SK-N-SH treated with all-trans-retinoic acid at 6 μM for 48 hours (cell line): ENCODE measurements around the gene DOCK11.

Experiments used
- ATAC-seq: fragments of 200-7000 bp; cut with Tn5 transposase; 3 replicates; pipeline ENCODE4 v1.9.1; 2020; ENCODE audit warnings: mild to moderate bottlenecking, moderate library complexity
- ARNTL ChIP-seq: fragments of 450-650 bp; formaldehyde crosslinking; IDR thresholded peaks from 2 replicates; pipeline ENCODE4 v1.5.0; 2020; ENCODE audit warnings: low read depth, mild to moderate bottlenecking, moderate library complexity, borderline replicate concordance
- BACH2 ChIP-seq: fragments of 250-450 bp; sonication (Bioruptor Pico); IDR thresholded peaks from 2 replicates; pipeline ENCODE4 v1.9.0; 2021; ENCODE audit warnings: mild to moderate bottlenecking, borderline replicate concordance
- CSDC2 ChIP-seq: fragments of 250-450 bp; sonication (Bioruptor Pico); IDR thresholded peaks from 2 replicates; pipeline ENCODE4 v1.5.0; 2020; ENCODE audit warnings: mild to moderate bottlenecking, moderate library complexity
- ESRRG ChIP-seq: fragments of 250-450 bp; sonication (Bioruptor Pico); IDR thresholded peaks from 2 replicates; pipeline ENCODE4 v1.6.1; 2021; ENCODE audit warnings: mild to moderate bottlenecking
- ISL1 ChIP-seq: fragments of 250-450 bp; sonication (Bioruptor Pico); IDR thresholded peaks from 2 replicates; pipeline ENCODE4 v2.1.2; 2022; ENCODE audit warnings: mild to moderate bottlenecking, moderate library complexity
- OSR1 ChIP-seq: fragments of 250-450 bp; sonication (Bioruptor Pico); IDR thresholded peaks from 2 replicates; pipeline ENCODE4 v1.8.0; 2022; ENCODE audit warnings: moderate library complexity, mild to moderate bottlenecking, inconsistent platforms
- PPARA ChIP-seq: fragments of 250-450 bp; sonication (Bioruptor Pico); IDR thresholded peaks from 2 replicates; pipeline ENCODE4 v1.5.0; 2020; ENCODE audit warnings: mild to moderate bottlenecking, borderline replicate concordance
- RARB ChIP-seq: fragments of 250-450 bp; sonication (Bioruptor Pico); IDR thresholded peaks from 2 replicates; pipeline ENCODE4 v1.8.0; 2021; ENCODE audit warnings: mild to moderate bottlenecking, moderate library complexity
- SNAI2 ChIP-seq: fragments of 250-450 bp; sonication (Bioruptor Pico); IDR thresholded peaks from 2 replicates; pipeline ENCODE4 v1.5.0; 2020; ENCODE audit warnings: mild to moderate bottlenecking, moderate library complexity
- TCF4 ChIP-seq: fragments of 250-450 bp; sonication (Bioruptor Pico); IDR thresholded peaks from 2 replicates; pipeline ENCODE4 v1.8.0; 2021; ENCODE audit warnings: mild to moderate bottlenecking, moderate library complexity, borderline replicate concordance
- ZC3H10 ChIP-seq: fragments of 250-450 bp; sonication (Bioruptor Pico); IDR thresholded peaks from 2 replicates; pipeline ENCODE4 v1.5.1; 2021; ENCODE audit warnings: mild to moderate bottlenecking, moderate library complexity
- ZFP3 ChIP-seq: fragments of 250-450 bp; sonication (Bioruptor Pico); IDR thresholded peaks from 2 replicates; pipeline ENCODE4 v1.5.0; 2020; ENCODE audit warnings: mild to moderate bottlenecking, moderate library complexity
- ZFP30 ChIP-seq: fragments of 450-650 bp; formaldehyde crosslinking; IDR thresholded peaks from 2 replicates; pipeline ENCODE4 v1.5.0; 2022; ENCODE audit warnings: mild to moderate bottlenecking, moderate library complexity
- ZNF565 ChIP-seq: fragments of 450-650 bp; formaldehyde crosslinking; conservative IDR thresholded peaks from 2 replicates; pipeline ENCODE4 v1.5.0; 2020; ENCODE audit warnings: low read depth, mild to moderate bottlenecking, moderate library complexity
- ZNF70 ChIP-seq: fragments of 450-650 bp; formaldehyde crosslinking; IDR thresholded peaks from 2 replicates; pipeline ENCODE4 v1.5.0; 2020; ENCODE audit warnings: mild to moderate bottlenecking, moderate library complexity
- TF ChIP-seq, protein P1 (sequence below): fragments of 250-450 bp; sonication (Bioruptor Pico); IDR thresholded peaks from 2 replicates; pipeline ENCODE4 v1.8.0; 2020; ENCODE audit warnings: mild to moderate bottlenecking, moderate library complexity, borderline replicate concordance
- TF ChIP-seq, protein P2 (sequence below): fragments of 250-450 bp; sonication (Bioruptor Pico); IDR thresholded peaks from 2 replicates; pipeline ENCODE4 v1.5.0; 2020; ENCODE audit warnings: mild to moderate bottlenecking, moderate library complexity
- TF ChIP-seq, protein P3 (sequence below): fragments of 250-450 bp; sonication (Bioruptor Pico); IDR thresholded peaks from 2 replicates; pipeline ENCODE4 v1.5.1; 2020; ENCODE audit warnings: low read depth, mild to moderate bottlenecking, moderate library complexity

Gene DOCK11

DNA sequence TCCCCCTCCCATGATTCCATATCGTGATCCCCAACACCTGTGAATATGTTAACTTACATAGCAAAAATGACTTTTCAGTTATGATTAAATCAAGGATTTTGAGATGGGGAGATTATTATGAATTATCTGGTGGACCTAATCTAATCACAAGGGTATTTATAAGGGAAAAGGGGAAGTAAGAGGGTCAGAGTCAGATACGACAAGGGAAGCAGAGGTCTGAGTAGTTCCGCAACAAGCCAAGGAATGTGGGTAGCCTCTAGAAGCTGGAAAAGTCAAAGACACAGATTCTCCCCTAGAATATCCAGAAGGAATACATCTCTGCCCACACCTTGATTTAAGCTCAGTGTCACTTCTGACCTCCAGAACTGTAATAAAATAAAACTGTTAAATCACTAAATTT, 230.8 kb downstream of the DOCK11 start:
- TF ChIP-seq, protein P1, sequence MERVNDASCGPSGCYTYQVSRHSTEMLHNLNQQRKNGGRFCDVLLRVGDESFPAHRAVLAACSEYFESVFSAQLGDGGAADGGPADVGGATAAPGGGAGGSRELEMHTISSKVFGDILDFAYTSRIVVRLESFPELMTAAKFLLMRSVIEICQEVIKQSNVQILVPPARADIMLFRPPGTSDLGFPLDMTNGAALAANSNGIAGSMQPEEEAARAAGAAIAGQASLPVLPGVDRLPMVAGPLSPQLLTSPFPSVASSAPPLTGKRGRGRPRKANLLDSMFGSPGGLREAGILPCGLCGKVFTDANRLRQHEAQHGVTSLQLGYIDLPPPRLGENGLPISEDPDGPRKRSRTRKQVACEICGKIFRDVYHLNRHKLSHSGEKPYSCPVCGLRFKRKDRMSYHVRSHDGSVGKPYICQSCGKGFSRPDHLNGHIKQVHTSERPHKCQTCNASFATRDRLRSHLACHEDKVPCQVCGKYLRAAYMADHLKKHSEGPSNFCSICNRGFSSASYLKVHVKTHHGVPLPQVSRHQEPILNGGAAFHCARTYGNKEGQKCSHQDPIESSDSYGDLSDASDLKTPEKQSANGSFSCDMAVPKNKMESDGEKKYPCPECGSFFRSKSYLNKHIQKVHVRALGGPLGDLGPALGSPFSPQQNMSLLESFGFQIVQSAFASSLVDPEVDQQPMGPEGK (CRISPR knock-in tag): no peak
- TF ChIP-seq RARB (CRISPR knock-in tag): no peak
- TF ChIP-seq ZFP3 (CRISPR knock-in tag): no peak
- no peak for TF ChIP-seq ARNTL (CRISPR knock-in tag)
- TF ChIP-seq ESRRG (CRISPR knock-in tag): no peak
- TF ChIP-seq TCF4: no peak
- no peak for TF ChIP-seq PPARA (CRISPR knock-in tag)
- no peak for TF ChIP-seq ZFP30 (CRISPR knock-in tag)
- TF ChIP-seq, protein P2, sequence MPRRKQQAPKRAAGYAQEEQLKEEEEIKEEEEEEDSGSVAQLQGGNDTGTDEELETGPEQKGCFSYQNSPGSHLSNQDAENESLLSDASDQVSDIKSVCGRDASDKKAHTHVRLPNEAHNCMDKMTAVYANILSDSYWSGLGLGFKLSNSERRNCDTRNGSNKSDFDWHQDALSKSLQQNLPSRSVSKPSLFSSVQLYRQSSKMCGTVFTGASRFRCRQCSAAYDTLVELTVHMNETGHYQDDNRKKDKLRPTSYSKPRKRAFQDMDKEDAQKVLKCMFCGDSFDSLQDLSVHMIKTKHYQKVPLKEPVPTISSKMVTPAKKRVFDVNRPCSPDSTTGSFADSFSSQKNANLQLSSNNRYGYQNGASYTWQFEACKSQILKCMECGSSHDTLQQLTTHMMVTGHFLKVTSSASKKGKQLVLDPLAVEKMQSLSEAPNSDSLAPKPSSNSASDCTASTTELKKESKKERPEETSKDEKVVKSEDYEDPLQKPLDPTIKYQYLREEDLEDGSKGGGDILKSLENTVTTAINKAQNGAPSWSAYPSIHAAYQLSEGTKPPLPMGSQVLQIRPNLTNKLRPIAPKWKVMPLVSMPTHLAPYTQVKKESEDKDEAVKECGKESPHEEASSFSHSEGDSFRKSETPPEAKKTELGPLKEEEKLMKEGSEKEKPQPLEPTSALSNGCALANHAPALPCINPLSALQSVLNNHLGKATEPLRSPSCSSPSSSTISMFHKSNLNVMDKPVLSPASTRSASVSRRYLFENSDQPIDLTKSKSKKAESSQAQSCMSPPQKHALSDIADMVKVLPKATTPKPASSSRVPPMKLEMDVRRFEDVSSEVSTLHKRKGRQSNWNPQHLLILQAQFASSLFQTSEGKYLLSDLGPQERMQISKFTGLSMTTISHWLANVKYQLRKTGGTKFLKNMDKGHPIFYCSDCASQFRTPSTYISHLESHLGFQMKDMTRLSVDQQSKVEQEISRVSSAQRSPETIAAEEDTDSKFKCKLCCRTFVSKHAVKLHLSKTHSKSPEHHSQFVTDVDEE (CRISPR knock-in tag): no peak
- ATAC-seq: no peak

DNA sequence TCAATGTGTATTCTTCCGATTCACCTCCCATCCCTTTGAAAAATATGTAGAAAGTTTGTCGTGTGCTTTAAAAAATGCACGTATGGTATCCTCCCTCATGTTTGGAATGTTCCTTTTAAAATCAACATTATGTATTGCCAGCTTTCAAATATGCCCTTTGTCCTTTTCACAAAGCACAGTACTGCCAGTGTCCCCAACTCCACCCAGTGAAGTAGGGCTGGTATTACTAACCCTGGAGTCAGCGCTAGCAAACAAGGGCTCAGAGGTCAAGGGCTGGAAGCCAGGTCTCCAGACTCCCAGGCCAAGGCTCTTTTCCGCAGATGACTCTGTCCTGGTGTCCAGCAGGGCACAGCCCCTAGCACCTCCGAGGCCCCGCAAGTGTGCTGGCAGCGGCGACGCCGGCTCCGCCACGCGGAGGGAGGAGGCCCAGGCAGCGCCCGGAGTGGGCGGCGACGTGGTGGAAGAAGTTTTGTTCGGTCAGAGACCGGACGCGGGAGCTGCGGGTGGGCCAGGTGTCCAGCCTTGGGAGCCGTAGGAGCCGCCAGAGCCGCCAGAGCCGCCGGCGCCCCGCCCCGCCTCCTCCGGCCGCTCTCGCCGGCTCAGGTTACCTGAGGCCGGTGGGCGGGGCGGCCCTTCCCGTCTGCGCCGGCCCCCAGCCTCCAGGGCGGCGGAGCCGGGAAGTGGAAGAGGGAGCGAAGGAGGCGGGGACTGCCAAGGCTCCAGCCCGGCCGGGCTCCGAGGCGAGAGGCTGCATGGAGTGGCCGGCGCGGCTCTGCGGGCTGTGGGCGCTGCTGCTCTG, 231.5 kb downstream of the DOCK11 start, which contains the start of gene IL13RA1:
Gene IL13RA1 (plus strand): TSS at position 720 of the 799 bp plus-strand sequence. CDS start 33 bp downstream, at position 753.
- TF ChIP-seq ZFP30 (CRISPR knock-in tag): no peak
- no peak for TF ChIP-seq CSDC2 (CRISPR knock-in tag)
- TF ChIP-seq ESRRG (CRISPR knock-in tag): no peak
- no peak for TF ChIP-seq ZC3H10 (CRISPR knock-in tag)
- no peak for TF ChIP-seq ARNTL (CRISPR knock-in tag)
- TF ChIP-seq ISL1: no peak
- TF ChIP-seq, protein P3, sequence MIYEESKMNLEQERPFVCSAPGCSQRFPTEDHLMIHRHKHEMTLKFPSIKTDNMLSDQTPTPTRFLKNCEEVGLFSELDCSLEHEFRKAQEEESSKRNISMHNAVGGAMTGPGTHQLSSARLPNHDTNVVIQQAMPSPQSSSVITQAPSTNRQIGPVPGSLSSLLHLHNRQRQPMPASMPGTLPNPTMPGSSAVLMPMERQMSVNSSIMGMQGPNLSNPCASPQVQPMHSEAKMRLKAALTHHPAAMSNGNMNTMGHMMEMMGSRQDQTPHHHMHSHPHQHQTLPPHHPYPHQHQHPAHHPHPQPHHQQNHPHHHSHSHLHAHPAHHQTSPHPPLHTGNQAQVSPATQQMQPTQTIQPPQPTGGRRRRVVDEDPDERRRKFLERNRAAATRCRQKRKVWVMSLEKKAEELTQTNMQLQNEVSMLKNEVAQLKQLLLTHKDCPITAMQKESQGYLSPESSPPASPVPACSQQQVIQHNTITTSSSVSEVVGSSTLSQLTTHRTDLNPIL (CRISPR knock-in tag): no peak
- TF ChIP-seq, all 23 proteins: peak for 0
- peak; percentile 88 for ATAC-seq

DNA sequence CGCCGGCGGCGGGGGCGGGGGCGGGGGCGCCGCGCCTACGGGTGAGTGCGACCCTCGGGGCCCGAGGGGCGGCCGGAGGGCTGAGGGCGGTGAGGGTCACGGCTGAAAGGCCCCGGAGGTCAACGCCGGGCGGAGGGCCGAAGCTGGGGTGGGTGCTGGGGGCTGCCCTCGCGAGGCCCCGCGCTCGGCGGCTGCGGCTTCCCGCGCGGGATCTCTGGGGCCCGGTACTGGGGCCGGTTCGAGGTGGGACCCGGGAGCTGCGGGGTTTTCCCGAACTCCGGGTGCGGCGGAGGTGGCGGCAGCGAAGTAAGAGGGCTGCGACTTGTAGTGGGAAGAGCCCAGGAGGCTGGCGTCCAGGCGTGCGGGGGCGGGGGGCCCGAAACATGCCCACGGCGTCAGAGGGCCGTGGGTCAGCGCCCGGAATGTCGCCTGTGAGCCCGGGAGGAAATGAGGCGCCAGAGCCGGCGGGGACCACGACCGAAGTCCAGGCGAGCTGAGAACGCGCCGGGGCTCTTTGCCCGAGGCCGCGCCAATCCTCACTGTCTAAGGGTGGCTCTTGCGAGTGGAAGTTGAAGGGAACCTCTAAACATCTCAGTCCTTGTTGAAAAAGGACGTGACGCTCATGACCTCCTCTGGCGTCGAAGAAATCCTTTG, 232.2 kb downstream of the DOCK11 start:
- no peak for TF ChIP-seq ZFP30 (CRISPR knock-in tag)
- TF ChIP-seq PPARA (CRISPR knock-in tag): no peak
- TF ChIP-seq, protein P3 (CRISPR knock-in tag): no peak
- no peak for TF ChIP-seq SNAI2 (CRISPR knock-in tag)
- no peak for TF ChIP-seq CSDC2 (CRISPR knock-in tag)
- TF ChIP-seq TCF4: no peak
- TF ChIP-seq ZNF70: no peak
- TF ChIP-seq ZNF565 (CRISPR knock-in tag): no peak
- TF ChIP-seq RARB (CRISPR knock-in tag): no peak
- no peak for TF ChIP-seq OSR1 (CRISPR knock-in tag)
- no peak for TF ChIP-seq BACH2 (CRISPR knock-in tag)
- TF ChIP-seq, protein P2 (CRISPR knock-in tag): no peak
- TF ChIP-seq ZC3H10 (CRISPR knock-in tag): no peak
- TF ChIP-seq ISL1: no peak
- TF ChIP-seq, all 23 proteins: peak for 0
- ATAC-seq: peak; percentile 33
